HepG2 (cell line): ENCODE measurements around the gene PRIMPOL. TPM values are rescaled to one million over a fixed set of nuclear protein-coding genes. Genes with fewer than 3 reads are reported as not detected.

ENCODE experiments used
- ATAC-seq: fragments of 200-7000 bp; cut with Tn5 transposase; 3 replicates; pipeline ENCODE4 v1.9.1; 2020; ENCODE audit warnings: mild to moderate bottlenecking, moderate library complexity
- BruUV-seq: library from RNA; stranded (reverse); fragments of 400-500 nt; replicated peaks from 2 replicates; lab custom pipeline; 2021; lab: Mats Ljungman, UMichigan
- CTCF ChIA-PET: fragments of 300-600 bp; formaldehyde crosslinking; extraction: SDS; loops from one replicate; lab custom pipeline; 2021; ENCODE audit warnings: low total read pairs, inconsistent platforms, low intra/inter-chr PET ratio; lab: Yijun Ruan, JAX
- POLR2A ChIA-PET: fragments of 350-600 bp; sonication (Branson Sonifier 250); formaldehyde crosslinking; loops from one replicate; lab custom pipeline; 2020; ENCODE audit warnings: antibody characterized with exemption, inconsistent platforms; lab: Yijun Ruan, JAX
- DNase-seq: peaks from one replicate; pipeline ENCODE4 v3.0.0-alpha.2; 2015; ENCODE audit warnings: low spot score
- FAIRE-seq: peaks from 3 replicates; lab custom pipeline; 2011; peaks lifted over from hg19 to GRCh38; lab: Jason Lieb, UNC
- H2AFZ ChIP-seq: one replicate; pipeline ENCODE4 v1.6.1; 2011; ENCODE audit warnings: low read length, inconsistent platforms
- H3K27ac ChIP-seq: fragments of 300-600 bp; 3 replicates; pipeline ENCODE4 v1.8.0; 2011; ENCODE audit warnings: mixed run types, mild to moderate bottlenecking, mixed read lengths, low read length, inconsistent platforms; ENCODE audit not compliant: insufficient read depth; ENCODE audit errors: extremely low read length
- H3K27me3 ChIP-seq, 2 experiments: fragments of 200-600 bp in 1 of 2; 2 replicates in 1 of 2; 3 replicates in 1 of 2; pipeline versions ENCODE4 v1.6.0 to v1.8.0; 2011; ENCODE audit warnings: low read length in 2 of 2, mild to moderate bottlenecking in 2 of 2, moderate library complexity in 2 of 2, inconsistent platforms in 1 of 2; ENCODE audit not compliant: insufficient read depth in 2 of 2, control insufficient read depth in 1 of 2
- H3K36me3 ChIP-seq, 2 experiments: fragments of 200-600 bp in 1 of 2; replicated peaks in 1 of 2; 2 replicates in 1 of 2; 3 replicates in 1 of 2; pipeline versions ENCODE4 v1.5.1 to v1.8.0; 2011; ENCODE audit warnings: low read length in 2 of 2, inconsistent platforms in 1 of 2; ENCODE audit not compliant: insufficient read depth in 2 of 2, control insufficient read depth in 1 of 2
- H3K4me1 ChIP-seq: 2 replicates; pipeline ENCODE4 v1.5.1; 2012; ENCODE audit warnings: low read length, inconsistent platforms; ENCODE audit not compliant: insufficient read depth
- H3K4me2 ChIP-seq: 2 replicates; pipeline ENCODE4 v1.6.0; 2011; ENCODE audit warnings: low read depth, low read length, inconsistent platforms
- H3K4me3 ChIP-seq, 3 experiments: fragments of 200-600 bp in 1 of 3; sonication (generic), shearing (Covaris generic) in 1 of 3; replicated peaks in 1 of 3; 2 replicates each; pipeline ENCODE4 v1.5.1; 2011 to 2016; ENCODE audit warnings: low read length in 3 of 3, inconsistent platforms in 2 of 3, low read depth in 2 of 3, mild to moderate bottlenecking in 2 of 3, control low read depth in 1 of 3, mixed read lengths in 1 of 3; ENCODE audit not compliant: insufficient read depth in 1 of 3
- H3K79me2 ChIP-seq: one replicate; pipeline ENCODE4 v1.6.1; 2011; ENCODE audit warnings: low read length, inconsistent platforms; ENCODE audit not compliant: insufficient read depth
- H3K9ac ChIP-seq: 2 replicates; pipeline ENCODE4 v1.6.0; 2011; ENCODE audit warnings: mild to moderate bottlenecking, low read depth, low read length, inconsistent platforms; ENCODE audit not compliant: insufficient read depth
- H3K9me3 ChIP-seq: 2 replicates; pipeline ENCODE4 v1.5.1; 2012; ENCODE audit warnings: mild to moderate bottlenecking, low read length
- H4K20me1 ChIP-seq: 2 replicates; pipeline ENCODE4 v1.6.0; 2011; ENCODE audit warnings: inconsistent platforms, mild to moderate bottlenecking, low read length, moderate library complexity; ENCODE audit not compliant: insufficient read depth
- FOXA3 ChIP-seq: IDR thresholded peaks from 2 replicates; pipeline ENCODE4 v1.6.1; 2016; ENCODE audit warnings: missing genetic modification reagents, missing compliant biosample characterization
- NCOA1 ChIP-seq: sonication (generic); formaldehyde crosslinking; IDR thresholded peaks from 2 replicates; pipeline ENCODE4 v1.9.0; 2021; ENCODE audit warnings: missing genetic modification reagents
- NONO ChIP-seq, 2 experiments: fragments of 450-650 bp in 1 of 2; sonication (generic) in 1 of 2; formaldehyde crosslinking in 1 of 2; IDR thresholded peaks in 1 of 2; conservative IDR thresholded peaks in 1 of 2; 2 replicates each; pipeline versions ENCODE4 v1.6.1 to v1.8.0; 2017 to 2022; ENCODE audit warnings: mild to moderate bottlenecking in 1 of 2, missing genetic modification reagents in 1 of 2, moderate library complexity in 1 of 2
- RBM22 ChIP-seq: fragments of 200-400 bp; formaldehyde crosslinking; optimal IDR thresholded peaks from 2 replicates; pipeline ENCODE3; 2017; ENCODE audit warnings: mild to moderate bottlenecking, low read length, moderate library complexity
- SMYD3 ChIP-seq: sonication (generic); formaldehyde crosslinking; IDR thresholded peaks from 2 replicates; pipeline ENCODE4 v1.8.1; 2023; ENCODE audit warnings: mild to moderate bottlenecking, missing genetic modification reagents
- ZNF251 ChIP-seq: sonication (generic); formaldehyde crosslinking; IDR thresholded peaks from 2 replicates; pipeline ENCODE4 v1.9.0; 2021; ENCODE audit warnings: mild to moderate bottlenecking, missing genetic modification reagents
- ZNF264 ChIP-seq: sonication (generic); formaldehyde crosslinking; IDR thresholded peaks from 2 replicates; pipeline ENCODE4 v1.4.0; 2020; ENCODE audit warnings: missing genetic modification reagents
- ZNF816 ChIP-seq: sonication (generic); formaldehyde crosslinking; IDR thresholded peaks from 2 replicates; pipeline ENCODE4 v1.8.0; 2022; ENCODE audit warnings: missing genetic modification reagents, mild to moderate bottlenecking, borderline replicate concordance
- WGBS: methylation state at CpG from one replicate; pipeline ENCODE4 v1.1.6; 2017; ENCODE audit warnings: low lambda C conversion rate; 5-methylcytosine and 5-hydroxymethylcytosine counted together
- in situ Hi-C: cut with HindIII; loops from 2 replicates; pipeline ENCODE4 v1.10.0; 2017; ENCODE audit warnings: low pct_unique_long_range_greater_than_20kb; ENCODE audit not compliant: extremely low pct_ligation_motif_present
- intact Hi-C: fragments of 100-400 bp; cut with micrococcal nuclease; formaldehyde crosslinking; loops from one replicate; pipeline ENCODE4 v1.10.0; 2022; ENCODE audit not compliant: unreplicated experiment
- polyA plus RNA-seq, 8 experiments: library from polyadenylated mRNA; depleted of rRNA in 3 of 8; stranded (reverse) in 7 of 8; unstranded in 1 of 8; fragments of >200 nt; fragmentation: Illumina TruSeq in 4 of 8; extraction: Trizol in 4 of 8; gene quantifications; 2 replicates each; pipeline versions ENCODE4 v1.2.1 to v1.2.3, GENCODE V29; 2011 to 2016; ENCODE audit warnings: low read depth in 4 of 8, missing spikeins in 1 of 8, mixed read lengths in 1 of 8; ENCODE audit not compliant: insufficient read depth in 1 of 8
- total RNA-seq, 5 experiments: library from RNA; depleted of rRNA; stranded (reverse); fragments of >200 nt; fragmentation: Illumina TruSeq; extraction: Trizol; gene quantifications; 2 replicates each; pipeline ENCODE4 v1.2.3, GENCODE V29; 2016; ENCODE audit warnings: low read depth in 1 of 5
- TF ChIP-seq, protein P1 (sequence below): sonication (generic); formaldehyde crosslinking; IDR thresholded peaks from 2 replicates; pipeline ENCODE4 v1.4.0; 2020; ENCODE audit warnings: missing genetic modification reagents, mild to moderate bottlenecking, borderline replicate concordance
- TF ChIP-seq, protein P2 (sequence below): sonication (generic); formaldehyde crosslinking; IDR thresholded peaks from 2 replicates; pipeline ENCODE4 v1.4.0; 2020; ENCODE audit warnings: missing genetic modification reagents
- TF ChIP-seq, protein P3 (sequence below): sonication (generic); formaldehyde crosslinking; IDR thresholded peaks from 2 replicates; pipeline ENCODE4 v1.5.1; 2020; ENCODE audit warnings: missing genetic modification reagents, mild to moderate bottlenecking, borderline replicate concordance
- TF ChIP-seq, protein P4 (sequence below): sonication (generic); formaldehyde crosslinking; IDR thresholded peaks from 2 replicates; pipeline ENCODE4 v1.4.0; 2020; ENCODE audit warnings: missing genetic modification reagents, borderline replicate concordance

PRIMPOL gene
- total and polyA plus RNA-seq, 2 of the 13 experiments (the other 11 are each of a cell fraction or from before 2014, with no cell fraction given), result 7.3 to 11.0 TPM

DNA sequence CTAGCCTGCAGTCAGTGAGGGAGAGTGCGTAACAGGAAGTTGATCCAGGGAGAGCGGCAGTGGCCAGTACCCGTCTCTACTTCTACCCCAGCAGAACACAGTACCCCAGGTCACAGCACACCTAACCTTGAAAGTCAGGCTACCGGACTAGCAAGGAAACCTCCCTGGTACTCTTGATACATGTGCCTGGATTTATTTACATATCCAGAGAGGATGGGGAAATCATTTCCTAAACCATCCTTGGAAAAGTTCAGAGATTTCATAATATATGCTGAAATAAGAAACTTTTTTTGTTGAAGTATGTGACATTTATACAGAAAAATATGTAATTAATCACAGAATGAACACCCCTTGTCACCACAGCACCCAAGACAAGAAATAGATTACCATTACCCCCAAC, 24.5 kb downstream of the PRIMPOL start:
- ATAC-seq, result no peak
- 92% methylated on average over 2 of the region's 4 CpGs for WGBS
- Histone ChIP-seq H4K20me1 (no peaks in the 10 kb centered on the region; the same call in 1 of the 2 replicates), H3K9ac (no peak overlapping the region), H3K4me3 (no peak overlapping the region), H3K36me3 (peaks cover 8 to 25% of the 10 kb centered on the region in 2 experiments; a peak in 4 of 5 replicates), H3K4me2 (no peak overlapping the region), H3K27me3 (no peaks in the 10 kb centered on the region), H2AFZ (no peak overlapping the region), H3K9me3 (no peaks in the 10 kb centered on the region), H3K4me1 (no peaks in the 10 kb centered on the region), H3K79me2 (no peaks in the 10 kb centered on the region), H3K27ac (no peak overlapping the region)
- no TSS peak for BruUV-seq
- ChIA-PET POLR2A (no interaction called here), CTCF (no interaction called here)
- no peak for FAIRE-seq
- no peak for DNase-seq
- intact Hi-C loops, result no loop called here
- in situ Hi-C loops, result no loop called here
- TF ChIP-seq SMYD3 (CRISPR knock-in tag), result no peak
- TF ChIP-seq, protein P1, sequence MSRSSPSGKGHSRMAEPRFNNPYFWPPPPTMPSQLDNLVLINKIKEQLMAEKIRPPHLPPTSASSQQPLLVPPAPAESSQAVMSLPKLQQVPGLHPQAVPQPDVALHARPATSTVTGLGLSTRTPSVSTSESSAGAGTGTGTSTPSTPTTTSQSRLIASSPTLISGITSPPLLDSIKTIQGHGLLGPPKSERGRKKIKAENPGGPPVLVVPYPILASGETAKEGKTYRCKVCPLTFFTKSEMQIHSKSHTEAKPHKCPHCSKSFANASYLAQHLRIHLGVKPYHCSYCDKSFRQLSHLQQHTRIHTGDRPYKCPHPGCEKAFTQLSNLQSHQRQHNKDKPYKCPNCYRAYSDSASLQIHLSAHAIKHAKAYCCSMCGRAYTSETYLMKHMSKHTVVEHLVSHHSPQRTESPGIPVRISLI, result no peak
- no peak for TF ChIP-seq FOXA3 (CRISPR knock-in tag)
- no peak for TF ChIP-seq NCOA1 (CRISPR knock-in tag)
- TF ChIP-seq, protein P2, sequence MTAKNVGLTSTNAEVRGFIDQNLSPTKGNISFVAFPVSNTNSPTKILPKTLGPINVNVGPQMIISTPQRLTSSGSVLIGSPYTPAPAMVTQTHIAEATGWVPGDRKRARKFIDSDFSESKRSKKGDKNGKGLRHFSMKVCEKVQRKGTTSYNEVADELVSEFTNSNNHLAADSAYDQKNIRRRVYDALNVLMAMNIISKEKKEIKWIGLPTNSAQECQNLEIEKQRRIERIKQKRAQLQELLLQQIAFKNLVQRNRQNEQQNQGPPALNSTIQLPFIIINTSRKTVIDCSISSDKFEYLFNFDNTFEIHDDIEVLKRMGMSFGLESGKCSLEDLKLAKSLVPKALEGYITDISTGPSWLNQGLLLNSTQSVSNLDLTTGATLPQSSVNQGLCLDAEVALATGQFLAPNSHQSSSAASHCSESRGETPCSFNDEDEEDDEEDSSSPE (CRISPR knock-in tag), result no peak
- TF ChIP-seq NONO (IDR thresholded peaks at IDR 0.05), result no peak
- no peak for TF ChIP-seq NONO (CRISPR knock-in tag; conservative IDR thresholded peaks at IDR 0.05)
- TF ChIP-seq, protein P3, sequence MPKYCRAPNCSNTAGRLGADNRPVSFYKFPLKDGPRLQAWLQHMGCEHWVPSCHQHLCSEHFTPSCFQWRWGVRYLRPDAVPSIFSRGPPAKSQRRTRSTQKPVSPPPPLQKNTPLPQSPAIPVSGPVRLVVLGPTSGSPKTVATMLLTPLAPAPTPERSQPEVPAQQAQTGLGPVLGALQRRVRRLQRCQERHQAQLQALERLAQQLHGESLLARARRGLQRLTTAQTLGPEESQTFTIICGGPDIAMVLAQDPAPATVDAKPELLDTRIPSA (CRISPR knock-in tag), result no peak
- no peak for TF ChIP-seq ZNF264 (CRISPR knock-in tag)
- no peak for TF ChIP-seq ZNF816 (CRISPR knock-in tag)
- no peak for TF ChIP-seq ZNF251 (CRISPR knock-in tag)
- TF ChIP-seq, protein P4, sequence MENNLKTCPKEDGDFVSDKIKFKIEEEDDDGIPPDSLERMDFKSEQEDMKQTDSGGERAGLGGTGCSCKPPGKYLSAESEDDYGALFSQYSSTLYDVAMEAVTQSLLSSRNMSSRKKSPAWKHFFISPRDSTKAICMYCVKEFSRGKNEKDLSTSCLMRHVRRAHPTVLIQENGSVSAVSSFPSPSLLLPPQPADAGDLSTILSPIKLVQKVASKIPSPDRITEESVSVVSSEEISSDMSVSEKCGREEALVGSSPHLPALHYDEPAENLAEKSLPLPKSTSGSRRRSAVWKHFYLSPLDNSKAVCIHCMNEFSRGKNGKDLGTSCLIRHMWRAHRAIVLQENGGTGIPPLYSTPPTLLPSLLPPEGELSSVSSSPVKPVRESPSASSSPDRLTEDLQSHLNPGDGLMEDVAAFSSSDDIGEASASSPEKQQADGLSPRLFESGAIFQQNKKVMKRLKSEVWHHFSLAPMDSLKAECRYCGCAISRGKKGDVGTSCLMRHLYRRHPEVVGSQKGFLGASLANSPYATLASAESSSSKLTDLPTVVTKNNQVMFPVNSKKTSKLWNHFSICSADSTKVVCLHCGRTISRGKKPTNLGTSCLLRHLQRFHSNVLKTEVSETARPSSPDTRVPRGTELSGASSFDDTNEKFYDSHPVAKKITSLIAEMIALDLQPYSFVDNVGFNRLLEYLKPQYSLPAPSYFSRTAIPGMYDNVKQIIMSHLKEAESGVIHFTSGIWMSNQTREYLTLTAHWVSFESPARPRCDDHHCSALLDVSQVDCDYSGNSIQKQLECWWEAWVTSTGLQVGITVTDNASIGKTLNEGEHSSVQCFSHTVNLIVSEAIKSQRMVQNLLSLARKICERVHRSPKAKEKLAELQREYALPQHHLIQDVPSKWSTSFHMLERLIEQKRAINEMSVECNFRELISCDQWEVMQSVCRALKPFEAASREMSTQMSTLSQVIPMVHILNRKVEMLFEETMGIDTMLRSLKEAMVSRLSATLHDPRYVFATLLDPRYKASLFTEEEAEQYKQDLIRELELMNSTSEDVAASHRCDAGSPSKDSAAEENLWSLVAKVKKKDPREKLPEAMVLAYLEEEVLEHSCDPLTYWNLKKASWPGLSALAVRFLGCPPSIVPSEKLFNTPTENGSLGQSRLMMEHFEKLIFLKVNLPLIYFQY, result no peak
- no peak for TF ChIP-seq RBM22
